ENCODE measurements around the gene SLC35F3.
"Not testable (repeated sequence)": the region's sequence is repeated elsewhere in the genome, so short reads cannot be mapped to it uniquely, and the experiment has no call there.

SLC35F3 gene

GRCh38 chr1:234321231-234321630 is 416.8 kb downstream of the SLC35F3 start:
- DNase-seq (ENCODE audit: low spot score): no peak

DNA sequence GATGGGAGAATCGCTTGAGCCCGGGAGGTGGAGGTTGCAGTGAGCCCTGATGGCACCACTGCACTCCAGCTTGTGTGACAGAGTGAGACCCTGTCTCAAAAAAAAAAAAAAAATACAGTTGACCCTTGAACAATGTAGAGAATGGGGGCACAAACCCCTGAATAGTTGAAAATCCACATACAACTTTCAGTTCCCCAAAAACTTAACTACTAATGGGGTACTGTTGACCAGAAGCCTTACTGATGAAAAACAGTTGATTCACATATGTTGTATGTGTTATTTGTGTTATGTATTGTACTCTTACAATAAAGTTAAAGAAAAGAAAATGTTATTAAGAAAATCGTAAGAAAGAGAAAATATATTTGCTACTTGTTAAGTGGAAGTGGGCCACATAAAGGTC is 417.6 kb downstream of the SLC35F3 start:
- DNase-seq (ENCODE audit: low spot score): no peak

DNA sequence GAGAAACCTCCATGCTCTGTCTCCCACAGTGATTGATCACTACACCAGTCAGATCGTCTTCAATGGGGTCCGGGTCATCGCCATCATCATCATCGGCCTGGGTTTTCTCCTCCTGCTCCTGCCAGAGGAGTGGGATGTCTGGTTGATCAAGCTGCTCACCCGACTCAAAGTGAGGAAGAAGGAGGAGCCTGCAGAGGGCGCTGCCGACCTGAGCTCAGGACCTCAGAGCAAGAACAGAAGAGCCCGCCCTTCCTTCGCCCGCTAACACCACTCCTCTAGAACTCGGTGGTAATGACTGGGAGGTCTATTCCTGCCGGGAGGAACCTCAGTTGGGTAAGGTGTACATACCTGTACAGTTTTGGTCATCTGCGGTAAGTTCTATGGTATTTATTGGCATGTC is 418.5 kb downstream of the SLC35F3 start:
- DNase-seq (ENCODE audit: low spot score): no peak

DNA sequence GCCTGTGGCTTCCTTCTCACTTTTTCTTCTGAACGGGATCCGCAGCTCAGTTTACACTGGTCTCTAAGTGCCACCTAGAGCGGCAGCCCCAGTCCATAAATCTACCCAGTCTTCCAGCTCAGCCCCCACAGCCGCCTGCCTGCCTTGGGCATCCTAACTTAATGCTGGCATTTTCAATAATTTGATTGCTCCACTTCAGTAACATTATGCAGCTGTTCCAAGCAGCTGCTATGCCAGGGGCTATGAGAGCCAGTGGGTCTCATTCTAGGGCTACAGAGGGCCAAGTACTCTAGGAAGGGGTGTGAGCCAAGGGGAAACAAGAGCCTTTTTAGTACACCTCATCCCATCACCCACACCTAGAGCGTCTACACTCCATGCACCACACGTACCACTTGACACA is 420.3 kb downstream of the SLC35F3 start:
- no peak for DNase-seq (ENCODE audit: low spot score)

- no peak for DNase-seq (ENCODE audit: low spot score)
Observed at GRCh38 chr1:234325878-234326496, 421.5 kb downstream of the SLC35F3 start.

DNA sequence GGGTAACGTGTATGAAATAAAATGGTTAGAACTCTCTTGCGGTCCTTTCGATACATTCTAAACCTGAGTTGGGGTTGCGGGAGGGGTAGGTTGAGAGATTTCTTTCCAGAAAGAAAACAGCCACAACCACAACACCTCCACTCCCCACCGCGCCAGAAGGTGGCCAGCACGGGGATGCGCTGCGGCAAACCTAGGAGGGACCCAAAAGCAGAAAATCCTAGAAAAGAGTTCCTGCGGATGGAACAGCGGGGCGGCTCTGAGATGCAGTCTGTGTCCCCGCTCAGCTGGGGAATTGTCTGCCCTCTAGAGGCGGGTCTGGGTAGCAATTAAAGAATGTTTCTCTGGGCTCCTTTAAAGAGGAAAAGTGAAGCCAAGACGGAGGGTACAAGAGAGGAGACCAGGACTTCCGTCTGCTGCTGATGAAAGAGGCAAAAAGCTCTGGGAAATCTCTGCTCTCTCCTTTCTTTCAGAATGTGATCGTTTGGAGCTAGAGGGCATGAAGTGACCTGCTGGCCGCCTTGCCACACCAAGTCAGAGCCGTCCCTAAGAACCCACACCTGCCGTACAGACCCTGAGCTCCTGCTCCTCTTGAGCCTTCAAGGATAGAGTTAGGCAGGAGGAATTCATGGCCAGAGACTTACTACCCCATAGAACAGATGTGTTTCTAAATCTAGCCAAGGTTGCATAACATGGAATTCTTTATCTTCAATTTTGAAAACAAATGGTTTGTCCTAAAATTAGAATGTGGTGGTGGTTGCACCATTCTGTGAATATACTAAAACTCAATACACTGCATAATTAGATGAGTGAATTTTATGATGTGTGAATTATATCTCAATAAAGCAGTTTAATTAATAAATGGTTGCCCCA is 422.3 kb downstream of the SLC35F3 start:
- DNase-seq (ENCODE audit: low spot score): peak; percentile 81

DNA sequence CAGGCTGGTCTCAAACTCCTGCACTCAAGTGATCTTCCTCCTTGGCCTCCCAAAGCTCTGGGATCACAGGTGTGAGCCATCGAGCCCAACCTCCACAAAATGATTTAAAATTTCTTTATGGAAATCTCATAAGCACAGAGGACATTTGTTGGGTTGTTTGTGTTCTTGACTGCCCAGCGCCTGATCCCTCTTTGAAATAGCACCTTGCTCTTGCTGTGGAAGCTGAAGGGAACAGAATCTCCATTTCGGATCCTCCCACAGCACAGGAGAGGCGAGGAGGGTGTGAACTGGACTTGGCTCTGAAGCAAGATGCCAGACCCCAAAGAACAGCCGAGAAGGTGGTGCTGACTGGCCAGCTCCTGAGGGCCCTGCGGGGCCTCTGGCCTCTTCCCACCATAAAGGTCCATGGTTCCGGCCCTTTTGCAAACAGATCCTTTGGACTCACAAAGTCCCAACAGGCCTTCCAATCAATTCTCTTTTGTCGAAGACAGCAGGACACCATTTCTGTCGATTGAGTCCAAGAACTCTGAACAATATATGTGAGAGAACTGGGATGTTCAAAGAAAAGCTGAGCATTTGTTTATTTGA is 423.2 kb downstream of the SLC35F3 start:
- no peak for DNase-seq (ENCODE audit: low spot score)

GRCh38 chr1:234330843-234331215 is 426.4 kb downstream of the SLC35F3 start:
- no peak for DNase-seq (ENCODE audit: low spot score)

DNA sequence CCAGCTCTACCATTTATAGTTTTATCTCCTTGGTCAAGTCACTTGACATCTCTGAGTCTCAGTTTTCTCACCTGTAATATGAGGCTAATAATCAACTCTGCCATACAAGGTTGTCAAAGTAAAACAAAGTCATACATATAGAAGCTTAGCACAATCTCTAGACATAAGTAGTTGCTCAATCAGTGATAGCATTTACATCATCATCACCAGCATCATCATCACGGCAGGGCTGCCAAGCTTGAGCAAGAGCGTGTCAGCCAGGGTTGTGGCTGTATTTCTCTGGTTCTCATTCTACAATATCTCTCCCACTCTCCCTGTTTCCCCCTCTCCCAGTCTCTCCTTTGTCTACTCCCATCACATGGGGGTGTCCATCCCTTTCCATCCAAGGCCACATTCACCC is 427.0 kb downstream of the SLC35F3 start:
- DNase-seq (ENCODE audit: low spot score): no peak

DNA sequence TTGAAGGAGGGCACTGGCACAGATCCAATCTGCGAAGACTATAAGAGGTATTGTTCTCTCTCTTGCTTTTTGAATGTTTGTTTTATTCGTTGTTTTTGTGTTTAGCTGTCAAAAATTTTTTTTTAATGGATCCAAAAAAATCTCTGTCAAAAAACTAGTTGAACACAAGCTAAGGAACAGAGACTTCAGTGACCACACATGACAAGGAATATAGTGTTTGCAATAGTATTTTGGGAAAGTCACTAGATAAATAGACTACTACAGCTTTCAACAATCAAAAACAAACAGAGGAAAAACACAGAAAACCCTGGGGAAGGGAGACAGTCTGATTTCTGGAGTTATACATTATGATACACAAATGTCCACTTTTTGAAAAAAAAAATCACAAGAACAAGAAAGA is 431.9 kb downstream of the SLC35F3 start:
- no peak for DNase-seq (ENCODE audit: low spot score)

- no peak for DNase-seq (ENCODE audit: low spot score)
Observed at GRCh38 chr1:234337233-234337632, 432.8 kb downstream of the SLC35F3 start.

DNA sequence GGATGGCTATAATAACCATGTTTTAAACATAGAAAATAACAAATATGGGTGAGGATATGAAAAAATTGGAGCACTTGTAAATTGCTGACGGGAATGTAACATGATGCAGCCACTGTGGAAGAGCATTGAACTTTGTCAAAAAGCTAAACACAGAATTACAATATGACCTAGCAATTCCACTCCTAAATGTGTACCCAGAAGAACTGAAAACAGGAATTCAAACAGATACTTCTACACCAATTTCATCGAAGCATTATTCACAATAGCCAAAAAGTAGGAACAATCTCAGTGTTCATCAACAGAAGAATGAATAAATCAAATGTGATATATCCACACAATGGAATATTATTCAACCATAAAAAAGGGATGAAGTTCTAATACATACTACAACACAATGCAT is 436.1 kb downstream of the SLC35F3 start:
- DNase-seq (ENCODE audit: low spot score): no peak

- DNase-seq (ENCODE audit: low spot score): no peak
Observed at GRCh38 chr1:234342774-234343173, 438.3 kb downstream of the SLC35F3 start.

- DNase-seq (ENCODE audit: low spot score): no peak
Observed at GRCh38 chr1:234345237-234345636, 440.8 kb downstream of the SLC35F3 start.

GRCh38 chr1:234348964-234349363 is 444.5 kb downstream of the SLC35F3 start:
- DNase-seq (ENCODE audit: low spot score): no peak

DNA sequence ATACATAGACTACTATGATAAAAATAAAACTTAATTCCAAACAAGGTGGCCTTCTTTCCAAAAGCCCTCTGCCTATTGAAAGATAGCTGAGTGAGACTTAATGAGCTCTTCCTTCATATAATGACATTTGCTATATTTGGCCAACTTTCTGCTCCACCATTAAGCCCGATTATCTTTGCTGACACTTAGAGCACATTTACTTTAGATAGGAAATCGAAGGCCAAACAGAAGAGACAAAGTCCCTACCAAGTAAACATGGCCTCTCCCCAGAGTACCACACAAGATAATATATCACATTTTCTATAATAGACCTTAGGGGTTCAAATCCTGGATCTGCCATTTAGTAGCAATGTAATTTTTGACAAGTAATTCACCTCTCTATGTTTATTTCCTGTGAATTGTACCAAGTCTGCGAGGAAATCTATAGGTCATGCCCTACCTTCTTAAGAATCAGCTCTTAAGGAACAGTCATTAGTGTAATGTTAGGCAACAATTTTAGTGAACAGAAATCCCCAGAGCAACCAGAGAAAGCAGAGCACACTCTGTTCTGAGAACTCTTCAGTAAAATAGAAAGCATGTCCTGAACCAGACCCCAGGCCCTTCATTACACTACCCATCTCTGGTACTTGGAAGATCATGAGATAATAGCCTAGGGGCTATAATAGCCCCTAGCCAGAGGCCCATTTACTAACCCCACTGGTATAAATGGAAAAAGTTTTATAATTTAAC is 451.5 kb downstream of the SLC35F3 start:
- no peak for DNase-seq (ENCODE audit: low spot score)

DNA sequence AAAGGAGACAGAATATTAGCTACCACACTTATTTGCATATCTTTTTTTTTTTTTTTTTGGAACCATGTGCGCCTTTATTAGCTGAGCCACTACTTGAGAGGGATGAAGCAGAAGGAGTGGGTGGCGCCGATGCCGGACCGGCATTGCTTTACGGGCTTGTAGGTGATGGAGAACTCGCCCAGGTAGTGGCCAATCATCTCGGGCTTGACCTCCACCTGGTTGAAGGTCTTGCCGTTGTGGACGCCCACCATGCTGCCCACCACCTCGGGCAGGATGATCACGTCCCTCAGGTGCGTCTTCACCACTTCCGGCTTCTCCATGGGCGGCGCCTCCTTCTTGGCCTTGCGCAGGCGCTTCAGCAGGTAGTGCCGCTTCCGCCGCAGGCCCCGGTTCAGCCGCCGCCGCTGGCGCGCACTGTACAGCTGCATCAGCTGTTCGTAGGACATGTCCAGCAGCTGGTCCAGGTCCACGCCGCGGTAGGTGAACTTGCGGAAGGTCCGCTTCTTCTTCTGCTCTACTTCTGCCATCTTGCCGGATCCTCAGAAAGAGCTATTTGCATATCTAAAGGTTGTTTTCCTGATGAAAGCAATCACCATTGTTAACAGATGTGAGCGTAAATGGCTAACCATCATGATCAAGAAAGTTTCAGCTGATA is 452.3 kb downstream of the SLC35F3 start:
- not testable (repeated sequence) for DNase-seq (ENCODE audit: low spot score)

DNA sequence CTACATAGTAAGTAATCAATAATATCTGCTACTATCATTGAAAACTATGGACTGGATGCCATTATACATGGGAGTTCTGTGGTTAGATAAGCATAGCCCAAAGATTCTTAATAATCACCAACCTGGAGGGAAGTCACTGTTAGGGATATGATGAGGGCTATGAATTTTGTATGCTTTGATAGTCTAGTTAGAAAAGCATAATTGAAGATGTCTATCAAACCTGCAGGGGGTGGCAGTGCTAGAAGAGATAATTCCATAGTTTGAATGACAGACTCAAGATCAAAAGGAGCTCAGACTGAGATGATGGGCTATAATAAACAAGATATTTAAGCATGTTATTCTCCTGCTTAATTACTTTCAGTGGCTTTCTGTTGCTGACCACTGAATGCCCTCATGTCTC is 453.4 kb downstream of the SLC35F3 start:
- DNase-seq (ENCODE audit: low spot score): no peak

- DNase-seq (ENCODE audit: low spot score): no peak
Observed at GRCh38 chr1:234361102-234361603, 456.7 kb downstream of the SLC35F3 start.

- no peak for DNase-seq (ENCODE audit: low spot score)
Observed at GRCh38 chr1:234362558-234362957, 458.1 kb downstream of the SLC35F3 start.

GRCh38 chr1:234368320-234369032 is 464.0 kb downstream of the SLC35F3 start:
- no peak for DNase-seq (ENCODE audit: low spot score)
